K562 (cell line): ENCODE data around the gene ICAM3. TPM values are rescaled to one million over a fixed set of nuclear protein-coding genes. Genes with fewer than 3 reads are reported as not detected.

Experiments
- ATF7 ChIP-seq: fragments of 450-650 bp; IDR thresholded peaks from 2 replicates; pipeline ENCODE4 v1.7.1; 2014; ENCODE audit warnings: mild to moderate bottlenecking, moderate library complexity
- GABPA ChIP-seq: fragments of 200-800 bp; sonication (Bioruptor generic); conservative IDR thresholded peaks from 2 replicates; pipeline ENCODE4 v1.6.1; 2016; ENCODE audit warnings: low read depth, missing genetic modification characterization, missing compliant biosample characterization
- HMGXB4 ChIP-seq: sonication (generic); formaldehyde crosslinking; IDR thresholded peaks from 2 replicates; pipeline ENCODE4 v1.8.1; 2023; ENCODE audit warnings: mild to moderate bottlenecking, missing genetic modification reagents
- KDM5B ChIP-seq: fragments of 200-600 bp; sonication (generic); IDR thresholded peaks from 2 replicates; pipeline ENCODE4 v1.6.1; 2012; ENCODE audit warnings: low read depth, mild to moderate bottlenecking, moderate library complexity, low read length, control low read depth, inconsistent platforms; ENCODE audit not compliant: insufficient replicate concordance
- MCM5 ChIP-seq: fragments of 450-650 bp; IDR thresholded peaks from 2 replicates; pipeline ENCODE4 v1.6.1; 2016; ENCODE audit warnings: low read depth
- MGA ChIP-seq: fragments of 450-650 bp; IDR thresholded peaks from 2 replicates; pipeline ENCODE4 v1.6.1; 2016; ENCODE audit warnings: mild to moderate bottlenecking, moderate library complexity
- NCOA1 ChIP-seq: fragments of 450-650 bp; IDR thresholded peaks from 2 replicates; pipeline ENCODE4 v1.6.1; 2016; ENCODE audit warnings: low read depth
- NFYB ChIP-seq: IDR thresholded peaks from 2 replicates; pipeline ENCODE4 v1.6.1; 2011; ENCODE audit warnings: mild to moderate bottlenecking, moderate library complexity; ENCODE audit not compliant: insufficient read length; ENCODE audit errors: extremely low read depth
- RBM15 ChIP-seq: fragments of 200-400 bp; formaldehyde crosslinking; IDR thresholded peaks from 2 replicates; pipeline ENCODE4 v1.6.1; 2018; ENCODE audit warnings: mild to moderate bottlenecking, low read length, moderate library complexity; ENCODE audit not compliant: insufficient read depth
- SIN3B ChIP-seq: fragments of 450-650 bp; IDR thresholded peaks from 2 replicates; pipeline ENCODE4 v1.6.1; 2017; ENCODE audit warnings: low read depth, mild to moderate bottlenecking, moderate library complexity
- ZBTB34 ChIP-seq: fragments of 250-450 bp; sonication (Bioruptor Pico); IDR thresholded peaks from 2 replicates; pipeline ENCODE4 v1.8.0; 2021; ENCODE audit warnings: mild to moderate bottlenecking, moderate library complexity
- polyA plus RNA-seq, 8 experiments: library from polyadenylated mRNA; depleted of rRNA in 4 of 8; stranded (reverse) in 5 of 8; unstranded in 3 of 8; fragments of >200 nt; fragmentation: Nextera tagmentation in 2 of 8; fragmentation: Illumina TruSeq in 1 of 8; extraction: Ambion mirVana in 2 of 8; extraction: Trizol in 1 of 8; gene quantifications; 2 replicates each; pipeline versions ENCODE4 v1.2.1 to v1.2.3, GENCODE V29; 2011 to 2014; ENCODE audit warnings: inconsistent platforms in 1 of 8, missing spikeins in 1 of 8
- total RNA-seq, 7 experiments: library from RNA; depleted of rRNA in 6 of 7; stranded (reverse); fragments of >200 nt in 6 of 7; fragmentation: Illumina TruSeq in 2 of 7; extraction: Trizol in 2 of 7; gene quantifications; 2 replicates each; pipeline versions ENCODE4 v1.2.1 to v1.2.3, GENCODE V29; 2011 to 2021; ENCODE audit warnings: low replicate concordance in 1 of 7

ICAM3 gene
- total and polyA plus RNA-seq, 9 of the 15 experiments (the other 6 are each of a cell fraction or from before 2014, with no cell fraction given): 6.5 to 39.5 (median 24.2) TPM

GRCh38 chr19:10332965-10333757, 6.3 kb downstream of the ICAM3 start, which contains the start of gene RAVER1 (continued):
- TF ChIP-seq HMGXB4 (CRISPR knock-in tag) (0 out of 2 replicates have a peak, but pooled peaks have one; percentile 67), MGA (no peak), NCOA1 (no peak), MCM5 (no peak), ZBTB34 (CRISPR knock-in tag) (no peak), SIN3B (peak; percentile 92), NFYB (no peak), GABPA (tag) (peak; percentile 76), KDM5B (peak; percentile 73), ATF7 (peak; percentile 99), RBM15 (no peak)
